Measurements from ENCODE around the gene SLC24A3.
A peak's percentile ranks its signal among the peaks of the same experiment; 100 is the strongest.

The SLC24A3 gene

GRCh38 chr20:19292254-19292653 is 79.8 kb downstream of the SLC24A3 start:
- Histone ChIP-seq H3K27ac (no peak overlapping the region), H3K9me3 (ENCODE audit: low read depth, low read length) (no peaks in the 10 kb centered on the region), H3K9ac (ENCODE audit: insufficient read length) (no peak overlapping the region), H3K4me3 (no peak overlapping the region), H3K36me3 (ENCODE audit: insufficient read depth, low read length) (peaks cover 4% of the 10 kb centered on the region; the same call in 1 of the 2 replicates)
- DNase-seq (ENCODE audit: low read depth, low spot score): no peak
- TF ChIP-seq EZH2 (IDR thresholded peaks at IDR 0.05) (no peak), FOXP2 (optimal IDR thresholded peaks at IDR 0.05; ENCODE audit: control extremely low read depth, extremely low read length, insufficient read depth) (no peak), POLR2AphosphoS5 (IDR thresholded peaks at IDR 0.05; ENCODE audit: borderline replicate concordance, low read depth, low read length) (no peak)

- H3K27ac ChIP-seq: no peak overlapping the region; the same call in 1 of the 2 replicates
- H3K4me3 ChIP-seq: no peak overlapping the region
- no peaks in the 10 kb centered on the region for H3K9me3 ChIP-seq (ENCODE audit: low read depth, low read length)
- DNase-seq (ENCODE audit: low read depth, low spot score): no peak
- H3K36me3 ChIP-seq (ENCODE audit: insufficient read depth, low read length): peaks cover 9% of the 10 kb centered on the region
- no peak overlapping the region for H3K9ac ChIP-seq (ENCODE audit: insufficient read length)
- no peak for TF ChIP-seq POLR2AphosphoS5 (IDR thresholded peaks at IDR 0.05; ENCODE audit: borderline replicate concordance, low read depth, low read length)
- no peak for TF ChIP-seq FOXP2 (optimal IDR thresholded peaks at IDR 0.05; ENCODE audit: control extremely low read depth, extremely low read length, insufficient read depth)
- TF ChIP-seq EZH2 (IDR thresholded peaks at IDR 0.05): no peak
Measured at GRCh38 chr20:19295076-19295475, 82.6 kb downstream of the SLC24A3 start.

GRCh38 chr20:19298652-19299051 is 86.2 kb downstream of the SLC24A3 start:
- Histone ChIP-seq H3K27ac (no peak overlapping the region), H3K36me3 (ENCODE audit: insufficient read depth, low read length) (peaks cover 11% of the 10 kb centered on the region), H3K9me3 (ENCODE audit: low read depth, low read length) (no peaks in the 10 kb centered on the region), H3K9ac (ENCODE audit: insufficient read length) (no peak overlapping the region), H3K4me3 (no peak overlapping the region)
- no peak for DNase-seq (ENCODE audit: low read depth, low spot score)
- TF ChIP-seq FOXP2 (optimal IDR thresholded peaks at IDR 0.05; ENCODE audit: control extremely low read depth, extremely low read length, insufficient read depth): no peak
- TF ChIP-seq POLR2AphosphoS5 (IDR thresholded peaks at IDR 0.05; ENCODE audit: borderline replicate concordance, low read depth, low read length): no peak
- TF ChIP-seq EZH2 (IDR thresholded peaks at IDR 0.05): no peak

- Histone ChIP-seq H3K36me3 (ENCODE audit: insufficient read depth, low read length) (peaks cover 11% of the 10 kb centered on the region), H3K9me3 (ENCODE audit: low read depth, low read length) (no peaks in the 10 kb centered on the region), H3K27ac (no peak overlapping the region), H3K4me3 (no peak overlapping the region), H3K9ac (ENCODE audit: insufficient read length) (no peak overlapping the region)
- no peak for TF ChIP-seq POLR2AphosphoS5 (IDR thresholded peaks at IDR 0.05; ENCODE audit: borderline replicate concordance, low read depth, low read length)
- TF ChIP-seq EZH2 (IDR thresholded peaks at IDR 0.05): no peak
- no peak for TF ChIP-seq FOXP2 (optimal IDR thresholded peaks at IDR 0.05; ENCODE audit: control extremely low read depth, extremely low read length, insufficient read depth)
- no peak for DNase-seq (ENCODE audit: low read depth, low spot score)
Measured at GRCh38 chr20:19300395-19300794, 88.0 kb downstream of the SLC24A3 start.

- Histone ChIP-seq H3K9me3 (ENCODE audit: low read depth, low read length) (no peaks in the 10 kb centered on the region), H3K9ac (ENCODE audit: insufficient read length) (no peak overlapping the region), H3K27ac (0 out of 2 replicates have a peak overlapping the region, but pooled peaks have one; percentile 35), H3K4me3 (no peak overlapping the region), H3K36me3 (ENCODE audit: insufficient read depth, low read length) (peaks cover 14% of the 10 kb centered on the region)
- no peak for DNase-seq (ENCODE audit: low read depth, low spot score)
- TF ChIP-seq EZH2 (IDR thresholded peaks at IDR 0.05) (no peak), POLR2AphosphoS5 (IDR thresholded peaks at IDR 0.05; ENCODE audit: borderline replicate concordance, low read depth, low read length) (no peak), FOXP2 (optimal IDR thresholded peaks at IDR 0.05; ENCODE audit: control extremely low read depth, extremely low read length, insufficient read depth) (no peak)
Measured at GRCh38 chr20:19301142-19301541, 88.7 kb downstream of the SLC24A3 start.

GRCh38 chr20:19301843-19302242 is 89.4 kb downstream of the SLC24A3 start:
- H3K4me3 ChIP-seq: no peak overlapping the region
- peak overlapping the region; percentile 32; the same call in 1 of the 2 replicates for H3K27ac ChIP-seq
- no peaks in the 10 kb centered on the region for H3K9me3 ChIP-seq (ENCODE audit: low read depth, low read length)
- peaks cover 14% of the 10 kb centered on the region for H3K36me3 ChIP-seq (ENCODE audit: insufficient read depth, low read length)
- no peak for TF ChIP-seq POLR2AphosphoS5 (IDR thresholded peaks at IDR 0.05; ENCODE audit: borderline replicate concordance, low read depth, low read length)
- no peak for TF ChIP-seq EZH2 (IDR thresholded peaks at IDR 0.05)
- no peak for TF ChIP-seq FOXP2 (optimal IDR thresholded peaks at IDR 0.05; ENCODE audit: control extremely low read depth, extremely low read length, insufficient read depth)
- no peak overlapping the region for H3K9ac ChIP-seq (ENCODE audit: insufficient read length)
- no peak for DNase-seq (ENCODE audit: low read depth, low spot score)

- Histone ChIP-seq H3K9ac (ENCODE audit: insufficient read length) (no peak overlapping the region), H3K9me3 (ENCODE audit: low read depth, low read length) (no peaks in the 10 kb centered on the region), H3K27ac (peak overlapping the region; percentile 87; the same call in 1 of the 2 replicates), H3K36me3 (ENCODE audit: insufficient read depth, low read length) (peaks cover 10% of the 10 kb centered on the region), H3K4me3 (no peak overlapping the region)
- no peak for DNase-seq (ENCODE audit: low read depth, low spot score)
- TF ChIP-seq FOXP2 (optimal IDR thresholded peaks at IDR 0.05; ENCODE audit: control extremely low read depth, extremely low read length, insufficient read depth) (no peak), POLR2AphosphoS5 (IDR thresholded peaks at IDR 0.05; ENCODE audit: borderline replicate concordance, low read depth, low read length) (no peak), EZH2 (IDR thresholded peaks at IDR 0.05) (no peak)
Measured at GRCh38 chr20:19302714-19303113, 90.3 kb downstream of the SLC24A3 start.

GRCh38 chr20:19304389-19304788 is 91.9 kb downstream of the SLC24A3 start:
- TF ChIP-seq FOXP2 (optimal IDR thresholded peaks at IDR 0.05; ENCODE audit: control extremely low read depth, extremely low read length, insufficient read depth) (peak; percentile 76), POLR2AphosphoS5 (IDR thresholded peaks at IDR 0.05; ENCODE audit: borderline replicate concordance, low read depth, low read length) (no peak; the same call in 1 of the 2 replicates)
- peak overlapping the region; percentile 43 for H3K4me3 ChIP-seq
- H3K36me3 ChIP-seq (ENCODE audit: insufficient read depth, low read length): peaks cover 10% of the 10 kb centered on the region
- DNase-seq (ENCODE audit: low read depth, low spot score): peak; percentile 98
- H3K27ac ChIP-seq: peak overlapping the region; percentile 87
- no peak overlapping the region for H3K9ac ChIP-seq (ENCODE audit: insufficient read length)
- H3K9me3 ChIP-seq (ENCODE audit: low read depth, low read length): no peaks in the 10 kb centered on the region

- peak; percentile 73 for DNase-seq (ENCODE audit: low read depth, low spot score)
- peak overlapping the region; percentile 87 for H3K27ac ChIP-seq
- TF ChIP-seq FOXP2 (optimal IDR thresholded peaks at IDR 0.05; ENCODE audit: control extremely low read depth, extremely low read length, insufficient read depth) (no peak), POLR2AphosphoS5 (IDR thresholded peaks at IDR 0.05; ENCODE audit: borderline replicate concordance, low read depth, low read length) (no peak), EZH2 (IDR thresholded peaks at IDR 0.05) (no peak)
- no peaks in the 10 kb centered on the region for H3K9me3 ChIP-seq (ENCODE audit: low read depth, low read length)
- peak overlapping the region; percentile 43 for H3K4me3 ChIP-seq
- H3K9ac ChIP-seq (ENCODE audit: insufficient read length): no peak overlapping the region
- H3K36me3 ChIP-seq (ENCODE audit: insufficient read depth, low read length): peaks cover 6% of the 10 kb centered on the region
Measured at GRCh38 chr20:19304886-19305415, 92.5 kb downstream of the SLC24A3 start.
